GM12865 (cell line): ENCODE results near the gene CPEB3.

Experiments
- DNase-seq: peaks from one replicate; pipeline ENCODE4 v3.0.0; 2010; ENCODE audit warnings: low read depth
- H3K4me3 ChIP-seq: 2 replicates; pipeline ENCODE4 v1.5.1; 2011; ENCODE audit warnings: mild to moderate bottlenecking, low read depth, low read length, control low read depth
- CTCF ChIP-seq: IDR thresholded peaks from 2 replicates; pipeline ENCODE4 v1.5.1; 2011; ENCODE audit warnings: low read length, control low read depth, low read depth, inconsistent platforms; ENCODE audit not compliant: insufficient read depth; ENCODE audit errors: missing control alignments

Gene CPEB3

GRCh38 chr10:92001581-92001980 lies 289.3 kb downstream of the CPEB3 start:
- no peak for TF ChIP-seq CTCF
- no peak overlapping the region for H3K4me3 ChIP-seq
- no peak for DNase-seq
